Astrocyte (in vitro differentiated cells and primary cell): Measurements from ENCODE around the gene PLD6. TPM values are rescaled to one million over a fixed set of nuclear protein-coding genes. Genes with fewer than 3 reads are reported as not detected.

Source experiments
- DNase-seq: peaks from one replicate; pipeline ENCODE4 v3.0.0-alpha.2; 2010; ENCODE audit warnings: low read depth
- FAIRE-seq: peaks from 2 replicates; lab custom pipeline; 2011; peaks lifted over from hg19 to GRCh38; lab: Jason Lieb, UNC
- H2AFZ ChIP-seq: 2 replicates; pipeline ENCODE4 v1.6.0; 2012; ENCODE audit warnings: low read depth, low read length, inconsistent platforms
- H3K27ac ChIP-seq: 2 replicates; pipeline ENCODE4 v1.5.1; 2011; ENCODE audit warnings: low read depth, low read length, inconsistent platforms
- H3K27me3 ChIP-seq: 2 replicates; pipeline ENCODE4 v1.6.0; 2011; ENCODE audit warnings: low read length, inconsistent platforms; ENCODE audit not compliant: insufficient read depth
- H3K36me3 ChIP-seq: 2 replicates; pipeline ENCODE4 v1.5.1; 2011; ENCODE audit warnings: low read length, inconsistent platforms; ENCODE audit not compliant: insufficient read depth
- H3K4me1 ChIP-seq: 2 replicates; pipeline ENCODE4 v1.5.1; 2011; ENCODE audit warnings: low read length, inconsistent platforms; ENCODE audit not compliant: insufficient read depth
- H3K4me2 ChIP-seq: 2 replicates; pipeline ENCODE4 v1.6.0; 2012; ENCODE audit warnings: low read length, inconsistent platforms
- H3K4me3 ChIP-seq: 2 replicates; pipeline ENCODE4 v1.5.1; 2011; ENCODE audit warnings: low read depth, mild to moderate bottlenecking, low read length, inconsistent platforms; ENCODE audit not compliant: insufficient read depth
- H3K79me2 ChIP-seq: 2 replicates; pipeline ENCODE4 v1.6.0; 2012; ENCODE audit warnings: mild to moderate bottlenecking, low read length, inconsistent platforms; ENCODE audit not compliant: insufficient read depth
- H3K9ac ChIP-seq: 2 replicates; pipeline ENCODE4 v1.6.0; 2012; ENCODE audit warnings: mild to moderate bottlenecking, low read length, inconsistent platforms
- H3K9me3 ChIP-seq: 2 replicates; pipeline ENCODE4 v1.5.1; 2012; ENCODE audit warnings: low read depth, mild to moderate bottlenecking, low read length, inconsistent platforms; ENCODE audit not compliant: insufficient read depth
- H4K20me1 ChIP-seq: 2 replicates; pipeline ENCODE4 v1.6.0; 2012; ENCODE audit warnings: low read length, inconsistent platforms; ENCODE audit not compliant: insufficient read depth
- H3K27ac Mint-ChIP-seq: one replicate; pipeline ENCODE4 v1.8.0; 2021; ENCODE audit warnings: mild to moderate bottlenecking, mixed read lengths; ENCODE audit not compliant: unreplicated experiment
- H3K27me3 Mint-ChIP-seq: one replicate; pipeline ENCODE4 v1.8.0; 2021; ENCODE audit warnings: low read depth, mixed read lengths; ENCODE audit not compliant: unreplicated experiment
- H3K36me3 Mint-ChIP-seq: one replicate; pipeline ENCODE4 v1.8.0; 2021; ENCODE audit warnings: low read depth, mixed read lengths; ENCODE audit not compliant: unreplicated experiment
- H3K4me1 Mint-ChIP-seq: one replicate; pipeline ENCODE4 v1.8.0; 2021; ENCODE audit warnings: low read depth, mixed read lengths; ENCODE audit not compliant: unreplicated experiment
- H3K4me3 Mint-ChIP-seq: one replicate; pipeline ENCODE4 v1.8.0; 2021; ENCODE audit warnings: mild to moderate bottlenecking, moderate library complexity, mixed read lengths; ENCODE audit not compliant: unreplicated experiment
- H3K9me3 Mint-ChIP-seq: one replicate; pipeline ENCODE4 v1.8.0; 2021; ENCODE audit warnings: mild to moderate bottlenecking, mixed read lengths; ENCODE audit not compliant: unreplicated experiment
- EZH2 ChIP-seq: IDR thresholded peaks from 2 replicates; pipeline ENCODE4 v1.6.1; 2012; ENCODE audit warnings: mild to moderate bottlenecking, low read length, inconsistent platforms; ENCODE audit not compliant: insufficient read depth
- total RNA-seq: library from RNA; stranded (reverse); gene quantifications from 2 replicates; pipeline ENCODE4 v1.2.1, GENCODE V29; 2021
- TF ChIP-seq, protein P1 (sequence below): IDR thresholded peaks from 2 replicates; pipeline ENCODE4 v1.5.1; 2011; ENCODE audit warnings: low read depth, mild to moderate bottlenecking, inconsistent platforms, low read length, moderate library complexity; ENCODE audit not compliant: insufficient read depth

The PLD6 gene
- total RNA-seq, 1 donor from 2014 or later: 0.64 TPM

DNA sequence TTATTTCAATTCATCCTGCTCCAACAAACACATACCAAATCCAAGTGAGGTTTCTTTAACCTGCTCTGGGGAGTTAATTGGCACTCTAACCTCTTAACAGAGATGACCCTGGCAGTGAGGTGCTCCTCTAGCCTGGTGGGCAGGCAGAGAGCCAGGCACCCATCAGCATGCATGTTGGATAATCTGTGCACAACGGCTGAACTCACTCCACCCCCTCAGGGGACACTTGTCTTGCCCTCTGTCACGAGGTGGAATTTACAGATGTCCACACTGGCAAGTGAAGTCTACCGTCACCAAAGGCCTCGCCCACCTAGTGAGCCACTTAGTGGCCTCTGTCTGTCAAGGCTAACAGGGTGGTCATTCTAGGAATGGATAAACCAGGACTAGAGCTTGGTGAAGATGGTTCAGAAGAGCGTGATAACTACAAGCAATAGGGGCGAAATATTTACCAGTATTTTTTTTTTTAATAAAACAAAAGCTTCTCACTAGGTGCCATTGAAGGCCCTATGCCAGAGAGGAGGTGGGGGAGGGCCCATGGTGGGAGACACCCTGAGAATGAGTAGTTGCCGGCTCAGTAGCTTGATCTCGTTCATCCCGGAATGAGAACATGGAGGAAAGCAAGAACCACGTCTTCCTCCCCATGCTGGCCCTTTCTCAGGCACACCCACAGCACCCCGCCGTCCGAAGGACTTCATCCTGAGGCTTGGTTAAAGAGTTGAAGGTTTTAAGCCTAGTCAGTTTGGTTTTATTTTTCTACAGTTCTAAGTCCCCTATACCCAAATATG is 25.2 kb downstream of the PLD6 start:
- no peaks in the 10 kb centered on the region for H3K79me2 ChIP-seq
- no peak overlapping the region for H3K27ac Mint-ChIP-seq
- peaks cover 8% of the 10 kb centered on the region for H3K4me1 Mint-ChIP-seq
- peaks cover 35% of the 10 kb centered on the region for H3K36me3 Mint-ChIP-seq
- no peak overlapping the region for H3K4me3 Mint-ChIP-seq
- DNase-seq: no peak
- no peak overlapping the region for H3K9ac ChIP-seq
- no peak overlapping the region for H3K4me2 ChIP-seq
- H4K20me1 ChIP-seq: peaks cover 14% of the 10 kb centered on the region
- no peak for FAIRE-seq
- no peak overlapping the region for H3K4me3 ChIP-seq
- no peak for TF ChIP-seq EZH2
- TF ChIP-seq, protein P1, sequence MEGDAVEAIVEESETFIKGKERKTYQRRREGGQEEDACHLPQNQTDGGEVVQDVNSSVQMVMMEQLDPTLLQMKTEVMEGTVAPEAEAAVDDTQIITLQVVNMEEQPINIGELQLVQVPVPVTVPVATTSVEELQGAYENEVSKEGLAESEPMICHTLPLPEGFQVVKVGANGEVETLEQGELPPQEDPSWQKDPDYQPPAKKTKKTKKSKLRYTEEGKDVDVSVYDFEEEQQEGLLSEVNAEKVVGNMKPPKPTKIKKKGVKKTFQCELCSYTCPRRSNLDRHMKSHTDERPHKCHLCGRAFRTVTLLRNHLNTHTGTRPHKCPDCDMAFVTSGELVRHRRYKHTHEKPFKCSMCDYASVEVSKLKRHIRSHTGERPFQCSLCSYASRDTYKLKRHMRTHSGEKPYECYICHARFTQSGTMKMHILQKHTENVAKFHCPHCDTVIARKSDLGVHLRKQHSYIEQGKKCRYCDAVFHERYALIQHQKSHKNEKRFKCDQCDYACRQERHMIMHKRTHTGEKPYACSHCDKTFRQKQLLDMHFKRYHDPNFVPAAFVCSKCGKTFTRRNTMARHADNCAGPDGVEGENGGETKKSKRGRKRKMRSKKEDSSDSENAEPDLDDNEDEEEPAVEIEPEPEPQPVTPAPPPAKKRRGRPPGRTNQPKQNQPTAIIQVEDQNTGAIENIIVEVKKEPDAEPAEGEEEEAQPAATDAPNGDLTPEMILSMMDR: no peak
- H3K27me3 ChIP-seq: no peaks in the 10 kb centered on the region
- H3K36me3 ChIP-seq: peaks cover 63% of the 10 kb centered on the region
- no peak overlapping the region for H2AFZ ChIP-seq
- no peaks in the 10 kb centered on the region for H3K4me1 ChIP-seq
- no peak overlapping the region for H3K27ac ChIP-seq
- no peaks in the 10 kb centered on the region for H3K27me3 Mint-ChIP-seq
- no peaks in the 10 kb centered on the region for H3K9me3 Mint-ChIP-seq
- no peaks in the 10 kb centered on the region for H3K9me3 ChIP-seq

DNA sequence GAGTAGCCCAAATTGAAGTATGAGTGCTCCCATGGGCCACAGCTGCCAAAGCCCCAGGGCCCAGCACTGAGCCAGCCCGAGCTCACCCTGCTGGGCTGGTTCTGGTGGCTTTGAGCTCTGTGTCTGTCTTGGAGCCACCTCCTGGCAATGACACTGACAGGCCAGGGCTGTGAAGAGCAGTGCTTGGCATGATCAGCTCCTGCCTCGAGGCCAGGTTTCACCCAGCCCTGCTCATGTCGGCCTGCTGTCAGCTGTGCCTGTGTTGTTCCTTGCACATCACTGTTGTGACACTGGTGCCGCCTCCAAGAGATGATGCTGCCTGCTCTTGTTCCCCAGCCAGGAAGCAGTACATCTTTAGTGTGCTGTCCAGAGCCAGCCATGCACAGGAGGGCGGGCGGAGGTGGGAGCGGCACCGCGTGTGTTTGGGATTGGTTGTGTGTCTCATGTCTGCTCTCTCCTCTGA is 26.0 kb downstream of the PLD6 start:
- no peaks in the 10 kb centered on the region for H3K9me3 ChIP-seq
- no peak overlapping the region for H3K27ac Mint-ChIP-seq
- peaks cover 67% of the 10 kb centered on the region for H3K36me3 ChIP-seq
- no peak overlapping the region for H2AFZ ChIP-seq
- H3K36me3 Mint-ChIP-seq: peaks cover 32% of the 10 kb centered on the region
- H3K27me3 ChIP-seq: no peaks in the 10 kb centered on the region
- DNase-seq (no peak), FAIRE-seq (no peak)
- TF ChIP-seq, protein P1: no peak
- no peak for TF ChIP-seq EZH2
- H3K4me1 Mint-ChIP-seq: peaks cover 2% of the 10 kb centered on the region
- no peaks in the 10 kb centered on the region for H3K9me3 Mint-ChIP-seq
- no peaks in the 10 kb centered on the region for H3K79me2 ChIP-seq
- H3K4me1 ChIP-seq: no peaks in the 10 kb centered on the region
- no peak overlapping the region for H3K4me2 ChIP-seq
- H3K27me3 Mint-ChIP-seq: no peaks in the 10 kb centered on the region
- H4K20me1 ChIP-seq: peaks cover 14% of the 10 kb centered on the region
- no peak overlapping the region for H3K4me3 Mint-ChIP-seq
- no peak overlapping the region for H3K4me3 ChIP-seq
- H3K9ac ChIP-seq: no peak overlapping the region
- no peak overlapping the region for H3K27ac ChIP-seq

DNA sequence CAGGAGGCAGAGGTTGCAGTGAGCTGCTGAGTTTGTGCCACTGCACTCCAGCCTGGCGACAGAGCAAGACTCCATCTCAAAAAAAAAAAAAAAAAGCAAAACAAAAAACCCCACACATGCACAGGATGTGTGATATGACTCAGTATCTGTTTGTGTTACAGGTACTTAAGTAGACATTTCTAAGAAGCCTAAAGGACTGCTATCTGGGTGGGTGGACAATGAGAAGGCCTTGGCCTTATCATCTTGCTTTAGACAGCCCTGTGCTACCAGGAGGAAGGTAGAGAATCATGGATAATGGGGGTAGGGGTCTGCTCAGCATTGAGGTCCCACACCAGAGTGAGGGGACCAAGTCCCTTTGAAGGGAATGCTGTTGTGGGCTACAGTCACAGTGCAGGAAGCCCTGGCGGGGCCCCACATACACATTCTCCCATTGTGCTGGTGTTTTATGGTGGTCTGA is 26.7 kb downstream of the PLD6 start:
- H3K9me3 ChIP-seq: no peaks in the 10 kb centered on the region
- no peak overlapping the region for H3K4me3 ChIP-seq
- Mint-ChIP-seq H3K4me3 (no peak overlapping the region), H3K27me3 (no peaks in the 10 kb centered on the region), H3K27ac (peak overlapping the region; percentile 34), H3K4me1 (no peaks in the 10 kb centered on the region), H3K9me3 (no peaks in the 10 kb centered on the region), H3K36me3 (peaks cover 30% of the 10 kb centered on the region)
- H3K4me2 ChIP-seq: no peak overlapping the region
- H3K4me1 ChIP-seq: no peaks in the 10 kb centered on the region
- peaks cover 72% of the 10 kb centered on the region for H3K36me3 ChIP-seq
- H2AFZ ChIP-seq: no peak overlapping the region
- peaks cover 14% of the 10 kb centered on the region for H4K20me1 ChIP-seq
- H3K79me2 ChIP-seq: no peaks in the 10 kb centered on the region
- TF ChIP-seq, protein P1: no peak
- TF ChIP-seq EZH2: no peak
- DNase-seq (no peak), FAIRE-seq (no peak)
- no peak overlapping the region for H3K9ac ChIP-seq
- H3K27ac ChIP-seq: no peak overlapping the region
- H3K27me3 ChIP-seq: no peaks in the 10 kb centered on the region
